Gastroesophageal sphincter (tissue), 3 donors: ENCODE data around the gene CD160.
"Not testable (repeated sequence)": the region's sequence is repeated elsewhere in the genome, so short reads cannot be mapped to it uniquely, and the experiment has no call there.

ENCODE experiments used
- CTCF ChIP-seq, 4 experiments: fragments of 200-600 bp in 2 of 4; fragments of 450-650 bp in 2 of 4; sonication (generic) in 1 of 4; IDR thresholded peaks; one replicate each; pipeline ENCODE4 v1.5.1; 2017 to 2019; ENCODE audit warnings: antibody characterized with exemption in 4 of 4, mild to moderate bottlenecking in 2 of 4, moderate library complexity in 2 of 4
- POLR2A ChIP-seq, 2 donors: fragments of 450-650 bp; IDR thresholded peaks; one replicate each; pipeline ENCODE4 v1.6.1; 2017; ENCODE audit warnings: antibody characterized with exemption in 2 of 2, mild to moderate bottlenecking in 2 of 2, moderate library complexity in 1 of 2

DNA sequence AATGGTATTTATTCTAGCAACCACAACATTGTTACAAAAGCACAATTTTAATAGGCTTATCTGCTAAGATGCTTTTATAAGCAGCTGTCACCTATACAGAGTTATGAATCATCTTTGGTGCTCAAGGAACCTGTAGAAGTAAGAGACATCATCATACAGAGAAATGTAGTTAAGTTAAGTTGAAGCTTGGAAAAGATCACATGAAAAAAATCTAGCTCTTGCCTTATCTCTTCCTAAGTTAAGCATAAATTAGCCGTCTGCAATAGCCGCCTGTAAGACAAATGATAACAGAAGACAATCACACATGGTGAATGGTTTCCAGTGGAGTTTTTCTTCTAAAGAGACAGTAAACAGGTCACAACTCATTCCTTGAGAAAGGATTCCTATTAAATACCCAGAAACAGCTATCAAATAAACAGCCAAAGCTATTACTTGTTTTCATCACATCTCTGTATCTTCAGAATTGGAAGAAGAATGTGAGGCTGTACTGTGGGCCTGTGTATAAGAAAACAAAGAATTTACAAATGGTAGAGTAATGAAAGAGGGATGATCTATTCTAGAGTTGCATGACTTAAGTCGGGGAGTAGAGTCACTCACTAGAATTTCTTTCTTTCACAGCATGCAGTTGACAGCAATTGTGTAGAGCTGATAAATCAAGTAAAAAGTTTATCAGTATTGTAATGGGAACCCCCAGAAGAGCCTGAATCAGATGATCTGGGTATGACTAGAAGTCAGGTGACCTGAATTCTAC, 48.1 kb upstream of the CD160 start:
- not testable (repeated sequence) for TF ChIP-seq CTCF, POLR2A (IDR thresholded peaks at IDR 0.05)
